H9 (cell line): ENCODE results near the gene TMEM229B. TPM values are rescaled to one million over a fixed set of nuclear protein-coding genes. Genes with fewer than 3 reads are reported as not detected.
A peak's percentile ranks its signal among the peaks of the same experiment; 100 is the strongest.

Experiments used
- DNase-seq: peaks from one replicate; pipeline ENCODE4 v3.0.0-alpha.2; 2017
- H2AFZ ChIP-seq: one replicate; pipeline ENCODE4 v1.6.1; 2013; ENCODE audit warnings: mild to moderate bottlenecking, low read length, control low read depth, moderate library complexity
- H2AK5ac ChIP-seq: 2 replicates; pipeline ENCODE4 v1.6.1; 2013; ENCODE audit warnings: low read length, control low read depth, mixed read lengths; ENCODE audit not compliant: insufficient read length
- H2BK120ac ChIP-seq: one replicate; pipeline ENCODE4 v1.6.1; 2013; ENCODE audit warnings: low read depth, mild to moderate bottlenecking, low read length, control low read depth, inconsistent platforms; ENCODE audit not compliant: poor library complexity, severe bottlenecking
- H2BK12ac ChIP-seq: 2 replicates; pipeline ENCODE4 v1.6.1; 2013; ENCODE audit warnings: low read length, control low read depth, mixed read lengths, low read depth; ENCODE audit not compliant: insufficient read length
- H2BK15ac ChIP-seq: 2 replicates; pipeline ENCODE4 v1.6.1; 2013; ENCODE audit warnings: low read depth, low read length, control low read depth
- H2BK20ac ChIP-seq: one replicate; pipeline ENCODE4 v1.6.1; 2013; ENCODE audit warnings: low read depth, mild to moderate bottlenecking, low read length, control low read depth, inconsistent platforms; ENCODE audit not compliant: poor library complexity, severe bottlenecking
- H2BK5ac ChIP-seq: 2 replicates; pipeline ENCODE4 v1.6.1; 2013; ENCODE audit warnings: low read length, control low read depth, mixed read lengths; ENCODE audit not compliant: insufficient read length
- H3K14ac ChIP-seq: 2 replicates; pipeline ENCODE4 v1.6.1; 2013; ENCODE audit warnings: low read length, control low read depth; ENCODE audit not compliant: insufficient read depth
- H3K18ac ChIP-seq: 2 replicates; pipeline ENCODE4 v1.6.1; 2013; ENCODE audit warnings: low read depth, mild to moderate bottlenecking, mixed read lengths, low read length, control low read depth; ENCODE audit not compliant: insufficient read length
- H3K23ac ChIP-seq: 2 replicates; pipeline ENCODE4 v1.6.1; 2013; ENCODE audit warnings: low read length, control low read depth, mixed read lengths, low read depth; ENCODE audit not compliant: insufficient read length
- H3K23me2 ChIP-seq: 2 replicates; pipeline ENCODE4 v1.6.1; 2013; ENCODE audit warnings: low read depth, mild to moderate bottlenecking, mixed read lengths, low read length, control low read depth; ENCODE audit not compliant: insufficient read length, poor library complexity, severe bottlenecking
- H3K27ac ChIP-seq: 2 replicates; pipeline ENCODE4 v1.5.1; 2013; ENCODE audit warnings: low read length, control low read depth, mixed read lengths, low read depth; ENCODE audit not compliant: insufficient read length
- H3K27me3 ChIP-seq: 2 replicates; pipeline ENCODE4 v1.6.1; 2013; ENCODE audit warnings: low read length, control low read depth, inconsistent platforms; ENCODE audit not compliant: insufficient read depth
- H3K4ac ChIP-seq: 2 replicates; pipeline ENCODE4 v1.6.1; 2013; ENCODE audit warnings: low read depth, mild to moderate bottlenecking, control low read depth, inconsistent platforms, low read length, moderate library complexity
- H3K4me1 ChIP-seq: 2 replicates; pipeline ENCODE4 v1.6.1; 2013; ENCODE audit warnings: low read length, control low read depth, inconsistent platforms; ENCODE audit not compliant: insufficient read depth
- H3K4me2 ChIP-seq: 2 replicates; pipeline ENCODE4 v1.6.1; 2013; ENCODE audit warnings: low read length, control low read depth, mixed read lengths; ENCODE audit not compliant: insufficient read length, insufficient read depth
- H3K56ac ChIP-seq: 2 replicates; pipeline ENCODE4 v1.6.1; 2013; ENCODE audit warnings: low read depth, mild to moderate bottlenecking, mixed read lengths, low read length, control low read depth; ENCODE audit not compliant: insufficient read length
- H3K79me1 ChIP-seq: 2 replicates; pipeline ENCODE4 v1.6.1; 2013; ENCODE audit warnings: low read depth, mild to moderate bottlenecking, moderate library complexity, low read length, control low read depth, inconsistent platforms; ENCODE audit not compliant: insufficient read depth, poor library complexity, severe bottlenecking
- H3K79me2 ChIP-seq: 2 replicates; pipeline ENCODE4 v1.6.1; 2013; ENCODE audit warnings: low read length, control low read depth, inconsistent platforms; ENCODE audit not compliant: insufficient read depth
- H3K9ac ChIP-seq: 2 replicates; pipeline ENCODE4 v1.6.1; 2013; ENCODE audit warnings: low read length, control low read depth, mixed read lengths; ENCODE audit not compliant: insufficient read length; ENCODE audit errors: extremely low read depth
- H3K9me3 ChIP-seq: one replicate; pipeline ENCODE4 v1.6.1; 2013; ENCODE audit warnings: low read depth, low read length, inconsistent platforms; ENCODE audit not compliant: control insufficient read depth
- H3T11ph ChIP-seq: one replicate; pipeline ENCODE4 v1.6.1; 2013; ENCODE audit warnings: mild to moderate bottlenecking, low read length, control low read depth, inconsistent platforms
- H4K20me1 ChIP-seq: one replicate; pipeline ENCODE4 v1.6.1; 2013; ENCODE audit not compliant: control insufficient read depth, insufficient read length, insufficient read depth
- H4K5ac ChIP-seq: 2 replicates; pipeline ENCODE4 v1.6.1; 2013; ENCODE audit warnings: low read depth, mild to moderate bottlenecking, mixed read lengths, low read length, control low read depth; ENCODE audit not compliant: insufficient read length
- H4K8ac ChIP-seq: replicated peaks from 2 replicates; pipeline ENCODE4 v1.6.1; 2013; ENCODE audit warnings: low read length, control low read depth, mixed read lengths, low read depth; ENCODE audit not compliant: insufficient read length
- H4K91ac ChIP-seq: 2 replicates; pipeline ENCODE4 v1.6.1; 2013; ENCODE audit warnings: low read depth, mild to moderate bottlenecking, moderate library complexity, mixed read lengths, low read length, control low read depth; ENCODE audit not compliant: insufficient read length
- H3K27ac Mint-ChIP-seq, 3 experiments: 2 replicates in 2 of 3; 3 replicates in 1 of 3; pipeline ENCODE4 v1.8.0; 2020 to 2021; ENCODE audit warnings: mixed read lengths in 3 of 3, mild to moderate bottlenecking in 1 of 3, moderate library complexity in 1 of 3
- H3K27me3 Mint-ChIP-seq: 2 replicates; pipeline ENCODE4 v1.8.0; 2021; ENCODE audit warnings: low read depth, mild to moderate bottlenecking, moderate library complexity, mixed read lengths
- H3K36me3 Mint-ChIP-seq, 3 experiments: 2 replicates in 2 of 3; 3 replicates in 1 of 3; pipeline ENCODE4 v1.8.0; 2020 to 2021; ENCODE audit warnings: low read depth in 3 of 3, mixed read lengths in 3 of 3; ENCODE audit not compliant: insufficient read depth in 1 of 3
- H3K4me1 Mint-ChIP-seq, 2 experiments: 2 replicates each; pipeline ENCODE4 v1.8.0; 2020; ENCODE audit warnings: mixed read lengths in 2 of 2
- H3K4me3 Mint-ChIP-seq, 2 experiments: 2 replicates in 1 of 2; 3 replicates in 1 of 2; pipeline ENCODE4 v1.8.0; 2020 to 2021; ENCODE audit warnings: mild to moderate bottlenecking in 2 of 2, mixed read lengths in 2 of 2, moderate library complexity in 1 of 2
- H3K9me3 Mint-ChIP-seq, 2 experiments: 2 replicates in 1 of 2; 3 replicates in 1 of 2; pipeline ENCODE4 v1.8.0; 2020; ENCODE audit warnings: mild to moderate bottlenecking in 2 of 2, mixed read lengths in 2 of 2, moderate library complexity in 1 of 2
- WGBS: extraction: QIAGEN DNeasy Blood & Tissue Kit; methylation state at CpG from one replicate; pipeline ENCODE4 v1.1.7; 2013; ENCODE audit warnings: missing lambda C conversion rate, low lambda C conversion rate, mixed read lengths; ENCODE audit not compliant: insufficient read length; ENCODE audit errors: extremely low coverage; 5-methylcytosine and 5-hydroxymethylcytosine counted together
- total RNA-seq: library from RNA; stranded (reverse); gene quantifications from 2 replicates; pipeline ENCODE4 v1.2.1, GENCODE V29; 2021
- TF ChIP-seq, protein P1 (sequence below): fragments of 200-600 bp; sonication (generic); conservative IDR thresholded peaks from 3 replicates; pipeline ENCODE4 v1.8.0; 2021; ENCODE audit warnings: antibody characterized with exemption, mild to moderate bottlenecking

The TMEM229B gene
- total RNA-seq, 1 experiment from 2014 or later = 0.24 TPM

DNA sequence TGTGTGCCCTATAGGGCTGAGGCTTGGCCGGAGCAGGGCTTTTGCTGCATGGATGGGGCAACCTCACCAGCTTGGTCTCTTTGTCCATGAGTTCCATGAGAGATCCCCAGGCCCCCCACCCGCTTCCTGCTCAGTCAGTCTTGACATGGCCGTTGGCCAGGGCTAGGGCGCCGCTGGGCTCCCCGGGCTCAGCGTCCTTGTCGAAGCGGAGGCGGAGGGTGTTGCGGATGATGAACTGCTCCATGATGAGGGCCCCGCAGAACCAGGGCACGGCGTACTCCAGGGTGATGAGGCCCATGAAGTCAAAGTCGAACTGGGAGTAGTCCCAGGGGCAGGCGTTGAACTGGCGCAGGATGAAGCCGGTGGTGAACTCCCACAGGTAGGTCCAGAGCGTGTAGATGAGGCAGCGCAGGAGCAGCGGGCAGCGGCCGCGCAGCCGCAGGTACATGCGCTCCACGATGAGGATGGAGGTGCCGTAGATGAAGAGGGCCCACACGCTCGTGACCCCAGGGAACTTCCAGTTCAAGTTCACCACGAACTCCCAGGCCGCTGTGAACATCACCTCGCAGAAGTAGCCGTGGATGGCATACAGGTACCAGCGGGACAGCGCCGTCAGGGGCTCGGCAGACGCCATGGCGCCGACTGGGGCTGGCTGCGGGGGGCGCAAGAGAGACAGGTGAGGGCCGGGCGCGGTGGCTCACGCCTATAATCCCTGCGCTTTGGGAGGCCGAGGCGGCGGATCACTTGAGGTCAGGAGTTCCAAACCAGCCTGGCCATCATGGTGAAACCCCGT is 15.0 kb downstream of the TMEM229B start:
- no peak overlapping the region for H3K27ac ChIP-seq
- no peak overlapping the region for H3K23ac ChIP-seq
- H2BK15ac ChIP-seq = no peak overlapping the region
- no peak overlapping the region for H3T11ph ChIP-seq
- no peak overlapping the region for H4K8ac ChIP-seq
- H3K4me1 Mint-ChIP-seq = peaks cover 0 to 8% of the 10 kb centered on the region in 2 experiments; a peak in 3 of 4 replicates
- H3K23me2 ChIP-seq = no peaks in the 10 kb centered on the region
- no peak overlapping the region for H4K5ac ChIP-seq
- H3K4ac ChIP-seq = no peak overlapping the region
- no peak overlapping the region for H2AFZ ChIP-seq
- no peak overlapping the region for H4K91ac ChIP-seq
- H3K79me2 ChIP-seq = no peaks in the 10 kb centered on the region
- no peak overlapping the region for H3K9ac ChIP-seq
- no peaks in the 10 kb centered on the region for H3K27me3 ChIP-seq
- WGBS = no CpG with 5 or more reads among the region's 52 CpGs
- H2BK20ac ChIP-seq = no peak overlapping the region
- no peaks in the 10 kb centered on the region for H4K20me1 ChIP-seq
- H3K4me2 ChIP-seq = no peak overlapping the region
- H3K27ac Mint-ChIP-seq = peak overlapping the region in 1 of 3 experiments; percentile 29; a peak in 1 of 7 replicates
- no peak for DNase-seq
- no peak overlapping the region for H2BK5ac ChIP-seq
- no peaks in the 10 kb centered on the region for H3K79me1 ChIP-seq
- no peak overlapping the region for H3K14ac ChIP-seq
- H3K36me3 Mint-ChIP-seq = no peaks in the 10 kb centered on the region
- no peak overlapping the region for H2AK5ac ChIP-seq
- H3K18ac ChIP-seq = no peak overlapping the region
- TF ChIP-seq, protein P1, sequence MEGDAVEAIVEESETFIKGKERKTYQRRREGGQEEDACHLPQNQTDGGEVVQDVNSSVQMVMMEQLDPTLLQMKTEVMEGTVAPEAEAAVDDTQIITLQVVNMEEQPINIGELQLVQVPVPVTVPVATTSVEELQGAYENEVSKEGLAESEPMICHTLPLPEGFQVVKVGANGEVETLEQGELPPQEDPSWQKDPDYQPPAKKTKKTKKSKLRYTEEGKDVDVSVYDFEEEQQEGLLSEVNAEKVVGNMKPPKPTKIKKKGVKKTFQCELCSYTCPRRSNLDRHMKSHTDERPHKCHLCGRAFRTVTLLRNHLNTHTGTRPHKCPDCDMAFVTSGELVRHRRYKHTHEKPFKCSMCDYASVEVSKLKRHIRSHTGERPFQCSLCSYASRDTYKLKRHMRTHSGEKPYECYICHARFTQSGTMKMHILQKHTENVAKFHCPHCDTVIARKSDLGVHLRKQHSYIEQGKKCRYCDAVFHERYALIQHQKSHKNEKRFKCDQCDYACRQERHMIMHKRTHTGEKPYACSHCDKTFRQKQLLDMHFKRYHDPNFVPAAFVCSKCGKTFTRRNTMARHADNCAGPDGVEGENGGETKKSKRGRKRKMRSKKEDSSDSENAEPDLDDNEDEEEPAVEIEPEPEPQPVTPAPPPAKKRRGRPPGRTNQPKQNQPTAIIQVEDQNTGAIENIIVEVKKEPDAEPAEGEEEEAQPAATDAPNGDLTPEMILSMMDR = no peak
- no peaks in the 10 kb centered on the region for H3K9me3 Mint-ChIP-seq
- H3K4me3 Mint-ChIP-seq = no peak overlapping the region
- no peak overlapping the region for H2BK12ac ChIP-seq
- no peaks in the 10 kb centered on the region for H3K9me3 ChIP-seq
- no peak overlapping the region for H3K56ac ChIP-seq
- H3K4me1 ChIP-seq = no peaks in the 10 kb centered on the region
- H3K27me3 Mint-ChIP-seq = no peaks in the 10 kb centered on the region; the same call in 1 of the 2 replicates
- H2BK120ac ChIP-seq = no peak overlapping the region
